HG03469 (cell line): Measurements from ENCODE around the gene SIMC1.
"Not testable (repeated sequence)": the region's sequence is repeated elsewhere in the genome, so short reads cannot be mapped to it uniquely, and the experiment has no call there.

ENCODE experiments used
- ATAC-seq: cut with Tn5 transposase; IDR thresholded peaks from one replicate; pipeline ENCODE4 v1.9.1; 2021; ENCODE audit warnings: mild to moderate bottlenecking, moderate library complexity, moderate number of reproducible peaks; ENCODE audit not compliant: unreplicated experiment

SIMC1 gene

GRCh38 chr5:176237971-176238644 is at the start of gene SIMC1:
Gene SIMC1, plus strand, starts transcription at chr5:176238424. Its CDS starts 85 bp downstream, at chr5:176238509.
- peak; percentile 31 for ATAC-seq

- ATAC-seq = no peak
These were observed 49.6 kb upstream of the SIMC1 start for GRCh38 chr5:176188506-176189193.

GRCh38 chr5:176189857-176190256 is 48.4 kb upstream of the SIMC1 start:
- ATAC-seq = no peak

GRCh38 chr5:176190886-176191755 is 47.1 kb upstream of the SIMC1 start:
- no peak for ATAC-seq

GRCh38 chr5:176192094-176192721 is 46.0 kb upstream of the SIMC1 start:
- no peak for ATAC-seq

- ATAC-seq = not testable (repeated sequence)
These were observed 45.5 kb upstream of the SIMC1 start for GRCh38 chr5:176192722-176193117.

- not testable (repeated sequence) for ATAC-seq
These were observed 44.6 kb upstream of the SIMC1 start for GRCh38 chr5:176193636-176194035.

- ATAC-seq = not testable (repeated sequence)
These were observed 43.8 kb upstream of the SIMC1 start for GRCh38 chr5:176194238-176195083.

GRCh38 chr5:176195084-176195413 is 43.2 kb upstream of the SIMC1 start:
- not testable (repeated sequence) for ATAC-seq

- not testable (repeated sequence) for ATAC-seq
These were observed 42.6 kb upstream of the SIMC1 start for GRCh38 chr5:176195487-176196207.

- ATAC-seq = not testable (repeated sequence)
These were observed 41.4 kb upstream of the SIMC1 start for GRCh38 chr5:176196781-176197180.

GRCh38 chr5:176197234-176197858 is 40.9 kb upstream of the SIMC1 start:
- not testable (repeated sequence) for ATAC-seq

GRCh38 chr5:176198299-176198698 is 39.9 kb upstream of the SIMC1 start:
- not testable (repeated sequence) for ATAC-seq

- not testable (repeated sequence) for ATAC-seq
These were observed 39.1 kb upstream of the SIMC1 start for GRCh38 chr5:176198991-176199733.

- ATAC-seq = not testable (repeated sequence)
These were observed 38.3 kb upstream of the SIMC1 start for GRCh38 chr5:176199803-176200399.

GRCh38 chr5:176201811-176202210 is 36.4 kb upstream of the SIMC1 start:
- ATAC-seq = no peak

GRCh38 chr5:176203086-176203485 is 35.1 kb upstream of the SIMC1 start:
- no peak for ATAC-seq

GRCh38 chr5:176203535-176203934 is 34.7 kb upstream of the SIMC1 start:
- not testable (repeated sequence) for ATAC-seq
